Parathyroid adenoma (tissue), 2 donors: ENCODE measurements around the gene MAG.

Source experiments
- H2AFZ ChIP-seq: fragments of 300-600 bp; sonication (generic); one replicate; pipeline ENCODE4 v1.7.0; 2017; ENCODE audit warnings: antibody characterized with exemption, mild to moderate bottlenecking
- H3K27ac ChIP-seq: fragments of 300-600 bp; sonication (generic); one replicate; pipeline ENCODE4 v1.7.0; 2017
- H3K27me3 ChIP-seq: fragments of 300-600 bp; sonication (generic); one replicate; pipeline ENCODE4 v1.7.0; 2017; ENCODE audit warnings: low read length; ENCODE audit not compliant: control insufficient read depth, insufficient read depth
- H3K36me3 ChIP-seq: fragments of 300-600 bp; sonication (generic); one replicate; pipeline ENCODE4 v1.7.0; 2017; ENCODE audit warnings: low read length; ENCODE audit not compliant: control insufficient read depth, insufficient read depth
- H3K4me1 ChIP-seq: fragments of 300-600 bp; sonication (generic); one replicate; pipeline ENCODE4 v1.7.0; 2017; ENCODE audit warnings: control low read depth
- H3K4me2 ChIP-seq: fragments of 300-600 bp; sonication (generic); one replicate; pipeline ENCODE4 v1.7.0; 2017; ENCODE audit warnings: low read length
- H3K4me3 ChIP-seq: fragments of 300-600 bp; sonication (generic); one replicate; pipeline ENCODE4 v1.7.0; 2017; ENCODE audit warnings: low read depth, low read length
- H3K79me2 ChIP-seq: fragments of 300-600 bp; sonication (generic); one replicate; pipeline ENCODE4 v1.7.0; 2017; ENCODE audit warnings: control low read depth
- H3K9ac ChIP-seq: fragments of 300-600 bp; sonication (generic); one replicate; pipeline ENCODE4 v1.7.0; 2017; ENCODE audit warnings: mild to moderate bottlenecking
- H3K9me3 ChIP-seq: fragments of 300-600 bp; sonication (generic); one replicate; pipeline ENCODE4 v1.7.0; 2017; ENCODE audit warnings: low read length; ENCODE audit not compliant: control insufficient read depth
- TF ChIP-seq, protein P1 (sequence below): fragments of 300-600 bp; sonication (generic); IDR thresholded peaks from one replicate; pipeline ENCODE4 v1.7.0; 2017; ENCODE audit warnings: antibody characterized with exemption, mild to moderate bottlenecking
- donor health status: primary hyperparathyroidism.

MAG gene

DNA sequence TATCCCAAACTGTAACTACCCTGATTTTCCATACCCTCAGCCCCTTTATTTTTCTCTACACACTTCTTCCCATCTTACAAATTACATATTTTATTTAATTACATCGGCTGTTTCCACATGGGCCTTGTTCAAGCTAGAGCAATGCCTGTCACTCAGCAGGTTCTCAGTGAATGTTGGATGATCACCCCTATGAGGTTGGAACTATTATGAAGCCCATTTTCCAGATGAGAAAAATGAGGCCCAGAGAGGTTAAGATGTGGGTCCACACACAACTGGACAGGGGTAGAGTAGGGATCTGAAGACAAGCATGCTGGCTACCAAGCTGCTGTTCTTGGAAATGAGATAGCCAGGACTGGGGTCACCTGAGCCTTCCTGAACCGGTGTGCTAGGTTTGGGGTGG, 10.0 kb downstream of the MAG start:
- Histone ChIP-seq H3K79me2 (no peaks in the 10 kb centered on the region), H3K4me3 (no peak overlapping the region), H3K9ac (no peak overlapping the region), H3K4me2 (no peak overlapping the region), H3K9me3 (no peaks in the 10 kb centered on the region), H3K4me1 (no peaks in the 10 kb centered on the region), H3K36me3 (no peaks in the 10 kb centered on the region), H2AFZ (no peak overlapping the region), H3K27me3 (no peaks in the 10 kb centered on the region), H3K27ac (no peak overlapping the region)
- TF ChIP-seq, protein P1, sequence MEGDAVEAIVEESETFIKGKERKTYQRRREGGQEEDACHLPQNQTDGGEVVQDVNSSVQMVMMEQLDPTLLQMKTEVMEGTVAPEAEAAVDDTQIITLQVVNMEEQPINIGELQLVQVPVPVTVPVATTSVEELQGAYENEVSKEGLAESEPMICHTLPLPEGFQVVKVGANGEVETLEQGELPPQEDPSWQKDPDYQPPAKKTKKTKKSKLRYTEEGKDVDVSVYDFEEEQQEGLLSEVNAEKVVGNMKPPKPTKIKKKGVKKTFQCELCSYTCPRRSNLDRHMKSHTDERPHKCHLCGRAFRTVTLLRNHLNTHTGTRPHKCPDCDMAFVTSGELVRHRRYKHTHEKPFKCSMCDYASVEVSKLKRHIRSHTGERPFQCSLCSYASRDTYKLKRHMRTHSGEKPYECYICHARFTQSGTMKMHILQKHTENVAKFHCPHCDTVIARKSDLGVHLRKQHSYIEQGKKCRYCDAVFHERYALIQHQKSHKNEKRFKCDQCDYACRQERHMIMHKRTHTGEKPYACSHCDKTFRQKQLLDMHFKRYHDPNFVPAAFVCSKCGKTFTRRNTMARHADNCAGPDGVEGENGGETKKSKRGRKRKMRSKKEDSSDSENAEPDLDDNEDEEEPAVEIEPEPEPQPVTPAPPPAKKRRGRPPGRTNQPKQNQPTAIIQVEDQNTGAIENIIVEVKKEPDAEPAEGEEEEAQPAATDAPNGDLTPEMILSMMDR, result no peak

DNA sequence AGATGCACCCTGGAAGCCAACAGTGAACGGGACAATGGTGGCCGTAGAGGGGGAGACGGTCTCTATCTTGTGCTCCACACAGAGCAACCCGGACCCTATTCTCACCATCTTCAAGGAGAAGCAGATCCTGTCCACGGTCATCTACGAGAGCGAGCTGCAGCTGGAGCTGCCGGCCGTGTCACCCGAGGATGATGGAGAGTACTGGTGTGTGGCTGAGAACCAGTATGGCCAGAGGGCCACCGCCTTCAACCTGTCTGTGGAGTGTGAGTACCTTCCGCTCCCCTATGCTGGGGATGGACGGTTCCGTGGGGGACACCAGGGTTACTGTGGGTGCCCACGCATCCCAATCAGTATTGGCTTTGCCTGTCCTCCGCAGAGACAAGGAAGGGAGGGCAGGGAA, 10.5 kb downstream of the MAG start:
- no peak overlapping the region for H3K4me3 ChIP-seq
- H3K27ac ChIP-seq, result no peak overlapping the region
- no peaks in the 10 kb centered on the region for H3K4me1 ChIP-seq
- H3K36me3 ChIP-seq, result no peaks in the 10 kb centered on the region
- H2AFZ ChIP-seq, result no peak overlapping the region
- H3K9me3 ChIP-seq, result no peaks in the 10 kb centered on the region
- H3K9ac ChIP-seq, result no peak overlapping the region
- H3K79me2 ChIP-seq, result no peaks in the 10 kb centered on the region
- TF ChIP-seq, protein P1, result no peak
- no peak overlapping the region for H3K4me2 ChIP-seq
- no peaks in the 10 kb centered on the region for H3K27me3 ChIP-seq

DNA sequence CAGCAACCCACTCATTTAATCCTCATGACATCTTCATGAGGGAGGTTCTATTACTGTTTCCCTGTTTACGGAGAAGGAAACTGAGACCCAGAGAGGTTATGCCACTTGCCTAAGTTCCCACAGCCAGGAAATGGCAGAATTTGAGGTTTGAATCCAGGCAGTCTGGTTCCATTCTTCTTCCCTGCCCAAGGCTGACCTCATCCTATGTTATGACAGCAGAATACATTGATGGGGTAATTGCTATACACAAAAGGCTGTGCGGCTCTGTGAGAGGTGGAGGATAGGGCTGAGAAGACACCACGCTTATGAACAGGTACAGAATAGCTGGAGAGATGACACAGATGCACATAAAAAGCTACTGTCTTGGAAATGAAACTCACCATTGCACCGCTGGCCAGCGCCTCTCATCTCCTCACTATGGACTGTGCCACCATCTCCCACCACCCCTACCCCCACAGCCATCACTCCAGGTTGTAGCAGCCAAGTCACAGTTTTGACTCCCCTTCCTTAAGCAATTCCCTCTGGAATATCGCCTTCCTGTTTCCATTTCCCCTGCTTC, 11.5 kb downstream of the MAG start:
- Histone ChIP-seq H3K79me2 (no peaks in the 10 kb centered on the region), H3K4me3 (no peak overlapping the region), H2AFZ (no peak overlapping the region), H3K4me2 (no peak overlapping the region), H3K27me3 (no peaks in the 10 kb centered on the region), H3K4me1 (no peaks in the 10 kb centered on the region), H3K9me3 (no peaks in the 10 kb centered on the region), H3K27ac (no peak overlapping the region), H3K9ac (no peak overlapping the region), H3K36me3 (no peaks in the 10 kb centered on the region)
- TF ChIP-seq, protein P1, result no peak

DNA sequence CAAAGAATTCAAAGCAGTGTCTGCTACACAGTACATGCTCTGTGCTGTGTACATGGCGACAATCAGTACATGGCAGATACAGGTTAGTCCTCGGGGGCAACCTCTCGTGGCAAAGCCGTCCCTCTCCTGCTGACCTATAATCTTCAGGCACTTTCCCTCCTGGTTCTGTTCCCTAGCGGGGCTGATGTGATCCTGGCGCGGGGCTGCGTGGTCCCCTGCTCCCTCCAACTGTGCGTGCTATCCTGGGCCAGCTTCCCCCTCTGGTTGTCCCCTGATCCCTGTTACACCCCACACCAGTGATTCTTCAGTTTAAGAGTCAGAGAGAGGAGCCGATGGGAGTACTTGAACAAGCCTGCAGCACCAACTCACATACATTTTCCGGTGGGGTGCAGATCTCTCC, 12.1 kb downstream of the MAG start:
- Histone ChIP-seq H3K9ac (no peak overlapping the region), H3K27ac (no peak overlapping the region), H3K4me1 (no peaks in the 10 kb centered on the region), H3K27me3 (no peaks in the 10 kb centered on the region), H3K4me2 (no peak overlapping the region), H3K9me3 (no peaks in the 10 kb centered on the region), H3K4me3 (no peak overlapping the region), H3K79me2 (no peaks in the 10 kb centered on the region), H2AFZ (no peak overlapping the region), H3K36me3 (no peaks in the 10 kb centered on the region)
- TF ChIP-seq, protein P1, result no peak

DNA sequence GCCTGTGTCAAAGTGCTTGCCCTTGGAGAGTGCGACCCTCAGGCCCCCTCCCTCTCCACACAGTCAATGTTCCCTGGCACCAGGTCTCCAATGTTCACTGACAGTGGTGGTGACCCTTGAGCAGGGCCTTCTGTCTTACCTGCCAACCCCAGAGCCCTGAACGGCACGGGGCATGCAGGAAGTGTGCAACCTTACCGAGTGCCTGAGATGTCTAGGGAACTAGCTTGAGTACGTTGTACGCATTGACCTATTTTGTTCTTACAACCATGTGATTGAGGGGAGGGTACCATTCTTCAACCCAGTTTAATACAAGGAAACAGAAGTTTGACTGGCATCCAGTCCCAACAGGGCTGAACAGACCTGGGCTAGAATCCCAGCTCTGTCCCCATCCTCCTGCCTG, 13.2 kb downstream of the MAG start:
- no peak overlapping the region for H2AFZ ChIP-seq
- H3K79me2 ChIP-seq, result no peaks in the 10 kb centered on the region
- H3K4me2 ChIP-seq, result no peak overlapping the region
- no peak overlapping the region for H3K27ac ChIP-seq
- no peaks in the 10 kb centered on the region for H3K36me3 ChIP-seq
- H3K9me3 ChIP-seq, result no peaks in the 10 kb centered on the region
- H3K4me1 ChIP-seq, result no peaks in the 10 kb centered on the region
- no peaks in the 10 kb centered on the region for H3K27me3 ChIP-seq
- no peak overlapping the region for H3K4me3 ChIP-seq
- H3K9ac ChIP-seq, result no peak overlapping the region
- TF ChIP-seq, protein P1, result no peak
